Measurements from ENCODE around the gene CCL4L2.
"Not testable (repeated sequence)": the region's sequence is repeated elsewhere in the genome, so short reads cannot be mapped to it uniquely, and the experiment has no call there.

The CCL4L2 gene

GRCh38 chr17:36210439-36211211, at the start of gene CCL4L2:
Gene CCL4L2 (plus strand): TSS chr17:36211063.
- H3K9me3 Mint-ChIP-seq (ENCODE audit: low read depth); H3K4me1 Mint-ChIP-seq (ENCODE audit: low read depth); H3K4me3 Mint-ChIP-seq; H3K36me3 Mint-ChIP-seq; H3K27ac Mint-ChIP-seq: not testable (repeated sequence)
- peaks cover 23% of the 10 kb centered on the region for H3K27me3 Mint-ChIP-seq

GRCh38 chr17:36168836-36169235, 42.0 kb upstream of the CCL4L2 start:
- not testable (repeated sequence) for H3K9me3 Mint-ChIP-seq (ENCODE audit: low read depth); H3K4me1 Mint-ChIP-seq (ENCODE audit: low read depth); H3K27me3 Mint-ChIP-seq; H3K36me3 Mint-ChIP-seq; H3K27ac Mint-ChIP-seq; H3K4me3 Mint-ChIP-seq

- H3K27me3 Mint-ChIP-seq; H3K9me3 Mint-ChIP-seq (ENCODE audit: low read depth); H3K36me3 Mint-ChIP-seq; H3K27ac Mint-ChIP-seq; H3K4me3 Mint-ChIP-seq; H3K4me1 Mint-ChIP-seq (ENCODE audit: low read depth): not testable (repeated sequence)
These were observed 34.3 kb upstream of the CCL4L2 start, which contains the start of gene TBC1D3B for GRCh38 chr17:36176536-36176935. Gene TBC1D3B (minus strand): TSS chr17:36176636. CDS start chr17:36175050, 1,586 bp downstream.

- H3K27ac Mint-ChIP-seq; H3K4me3 Mint-ChIP-seq; H3K36me3 Mint-ChIP-seq; H3K9me3 Mint-ChIP-seq (ENCODE audit: low read depth); H3K4me1 Mint-ChIP-seq (ENCODE audit: low read depth): not testable (repeated sequence)
- peaks cover 24% of the 10 kb centered on the region for H3K27me3 Mint-ChIP-seq
These were observed 29.3 kb upstream of the CCL4L2 start for GRCh38 chr17:36181446-36182175.

GRCh38 chr17:36182176-36183000, 28.5 kb upstream of the CCL4L2 start:
- Mint-ChIP-seq H3K9me3 (ENCODE audit: low read depth) (no peaks in the 10 kb centered on the region), H3K27me3 (peaks cover 28% of the 10 kb centered on the region), H3K4me1 (ENCODE audit: low read depth) (peaks cover 2% of the 10 kb centered on the region), H3K27ac (no peak overlapping the region), H3K4me3 (no peak overlapping the region), H3K36me3 (no peaks in the 10 kb centered on the region)

- no peak overlapping the region for H3K4me3 Mint-ChIP-seq
These were observed 27.6 kb upstream of the CCL4L2 start for GRCh38 chr17:36183001-36183971.

GRCh38 chr17:36184023-36184765, 26.7 kb upstream of the CCL4L2 start:
- no peak overlapping the region for H3K27ac Mint-ChIP-seq
- no peaks in the 10 kb centered on the region for H3K36me3 Mint-ChIP-seq
- no peak overlapping the region for H3K4me3 Mint-ChIP-seq
- H3K9me3 Mint-ChIP-seq (ENCODE audit: low read depth): no peaks in the 10 kb centered on the region
- peaks cover 33% of the 10 kb centered on the region for H3K27me3 Mint-ChIP-seq
- H3K4me1 Mint-ChIP-seq (ENCODE audit: low read depth): peaks cover 6% of the 10 kb centered on the region

More at GRCh38 chr17:36183001-36183971, 27.6 kb upstream of the CCL4L2 start:
- Mint-ChIP-seq H3K27me3 (peaks cover 33% of the 10 kb centered on the region), H3K9me3 (ENCODE audit: low read depth) (no peaks in the 10 kb centered on the region), H3K4me1 (ENCODE audit: low read depth) (peaks cover 2% of the 10 kb centered on the region), H3K36me3 (no peaks in the 10 kb centered on the region), H3K27ac (no peak overlapping the region)

GRCh38 chr17:36185416-36185815, 25.4 kb upstream of the CCL4L2 start:
- Mint-ChIP-seq H3K27me3 (peaks cover 37% of the 10 kb centered on the region), H3K36me3 (no peaks in the 10 kb centered on the region), H3K9me3 (ENCODE audit: low read depth) (no peaks in the 10 kb centered on the region), H3K4me3 (no peak overlapping the region), H3K27ac (no peak overlapping the region), H3K4me1 (ENCODE audit: low read depth) (peaks cover 6% of the 10 kb centered on the region)

- H3K4me1 Mint-ChIP-seq (ENCODE audit: low read depth); H3K4me3 Mint-ChIP-seq; H3K27ac Mint-ChIP-seq; H3K36me3 Mint-ChIP-seq; H3K9me3 Mint-ChIP-seq (ENCODE audit: low read depth): not testable (repeated sequence)
- peaks cover 36% of the 10 kb centered on the region for H3K27me3 Mint-ChIP-seq
These were observed 23.8 kb upstream of the CCL4L2 start for GRCh38 chr17:36186810-36187763.

- H3K4me3 Mint-ChIP-seq; H3K9me3 Mint-ChIP-seq (ENCODE audit: low read depth); H3K36me3 Mint-ChIP-seq; H3K4me1 Mint-ChIP-seq (ENCODE audit: low read depth); H3K27ac Mint-ChIP-seq: not testable (repeated sequence)
- H3K27me3 Mint-ChIP-seq: peaks cover 33% of the 10 kb centered on the region
These were observed 22.8 kb upstream of the CCL4L2 start for GRCh38 chr17:36187943-36188665.

- Mint-ChIP-seq H3K36me3 (no peaks in the 10 kb centered on the region), H3K4me1 (ENCODE audit: low read depth) (peaks cover 8% of the 10 kb centered on the region), H3K27ac (no peak overlapping the region), H3K4me3 (no peak overlapping the region), H3K27me3 (peaks cover 34% of the 10 kb centered on the region), H3K9me3 (ENCODE audit: low read depth) (no peaks in the 10 kb centered on the region)
These were observed 22.0 kb upstream of the CCL4L2 start for GRCh38 chr17:36188891-36189306.

GRCh38 chr17:36189993-36190392, 20.9 kb upstream of the CCL4L2 start:
- not testable (repeated sequence) for H3K27ac Mint-ChIP-seq; H3K4me3 Mint-ChIP-seq; H3K36me3 Mint-ChIP-seq; H3K4me1 Mint-ChIP-seq (ENCODE audit: low read depth); H3K9me3 Mint-ChIP-seq (ENCODE audit: low read depth)
- peaks cover 32% of the 10 kb centered on the region for H3K27me3 Mint-ChIP-seq

Data from activated naive CD8-positive, alpha-beta T cell (primary cell).